CD4-positive, alpha-beta T cell treated with Interleukin-2 at 100 ng/mL for 4 hours (primary cell): ENCODE measurements around the gene HEXB.
A peak's percentile ranks its signal among the peaks of the same experiment; 100 is the strongest.

Experiments
- DNase-seq: peaks from one replicate; pipeline ENCODE4 v3.0.0-alpha.2; 2020; ENCODE audit warnings: low spot score

The HEXB gene

GRCh38 chr5:74684900-74685851 lies at the start of gene HEXB:
HEXB (plus strand) TSS chr5:74685233; CDS start chr5:74685261, 28 bp downstream.
- peak; percentile 85 for DNase-seq

GRCh38 chr5:74636149-74636548 lies 48.9 kb upstream of the HEXB start:
- no peak for DNase-seq

GRCh38 chr5:74636552-74636951 lies 48.5 kb upstream of the HEXB start:
- DNase-seq: no peak

GRCh38 chr5:74638544-74638969 lies 46.5 kb upstream of the HEXB start:
- DNase-seq: no peak

GRCh38 chr5:74638970-74639806 lies 45.8 kb upstream of the HEXB start:
- DNase-seq: peak; percentile 8

- peak; percentile 14 for DNase-seq
These were observed 45.1 kb upstream of the HEXB start for GRCh38 chr5:74639807-74640449.

- DNase-seq: peak; percentile 69
These were observed 44.5 kb upstream of the HEXB start, which contains the start of gene ENC1 for GRCh38 chr5:74640450-74640953. ENC1 (minus strand) TSS chr5:74640728; CDS start chr5:74636485, 4,243 bp downstream.

GRCh38 chr5:74640954-74641734 lies 43.9 kb upstream of the HEXB start:
- peak; percentile 18 for DNase-seq

- DNase-seq: peak; percentile 19
These were observed 43.1 kb upstream of the HEXB start for GRCh38 chr5:74641735-74642542.

GRCh38 chr5:74642543-74642863 lies 42.5 kb upstream of the HEXB start:
- no peak for DNase-seq

- no peak for DNase-seq
These were observed 41.9 kb upstream of the HEXB start for GRCh38 chr5:74643111-74643562.

- no peak for DNase-seq
These were observed 37.9 kb upstream of the HEXB start for GRCh38 chr5:74647096-74647495.

- DNase-seq: peak; percentile 71
These were observed 36.2 kb upstream of the HEXB start for GRCh38 chr5:74648835-74649293.

- DNase-seq: no peak
These were observed 35.5 kb upstream of the HEXB start for GRCh38 chr5:74649421-74649973.

- DNase-seq: no peak
These were observed 33.3 kb upstream of the HEXB start for GRCh38 chr5:74651710-74652109.

GRCh38 chr5:74652576-74652975 lies 32.5 kb upstream of the HEXB start:
- no peak for DNase-seq

GRCh38 chr5:74653991-74654390 lies 31.0 kb upstream of the HEXB start:
- DNase-seq: no peak

- no peak for DNase-seq
These were observed 29.8 kb upstream of the HEXB start for GRCh38 chr5:74655206-74655605.

- DNase-seq: no peak
These were observed 29.3 kb upstream of the HEXB start for GRCh38 chr5:74655716-74656115.

- no peak for DNase-seq
These were observed 27.9 kb upstream of the HEXB start for GRCh38 chr5:74657165-74657564.
